K562 (cell line): ENCODE measurements around the gene DOLPP1. TPM values are rescaled to one million over a fixed set of nuclear protein-coding genes. Genes with fewer than 3 reads are reported as not detected.

Experiments used
- ATAC-seq: fragments of 200-7000 bp; cut with Tn5 transposase; 3 replicates; pipeline ENCODE4 v1.9.1; 2020; ENCODE audit warnings: moderate library complexity
- BruUV-seq: library from RNA; stranded (reverse); fragments of 400-500 nt; replicated peaks from 2 replicates; lab custom pipeline; 2021; lab: Mats Ljungman, UMichigan
- CTCF ChIA-PET: fragments of 300-600 bp; formaldehyde crosslinking; extraction: SDS; loops from one replicate; lab custom pipeline; 2021; ENCODE audit warnings: low intra/inter-chr PET ratio; lab: Yijun Ruan, JAX
- POLR2A ChIA-PET: fragments of 300-600, 350-650 bp; sonication (Branson Sonifier 250); formaldehyde crosslinking; extraction: SDS; loops from one replicate; lab custom pipeline; 2021; ENCODE audit warnings: antibody characterized with exemption, inconsistent platforms; lab: Yijun Ruan, JAX
- DNase-seq, 4 experiments: peaks; one replicate each; pipeline versions ENCODE4 v3.0.0 to v3.0.0-alpha.2; 2011 to 2018; ENCODE audit warnings: low spot score in 3 of 4, mixed read lengths in 3 of 4; ENCODE audit errors: extremely low read depth in 1 of 4
- FAIRE-seq: peaks from 2 replicates; lab custom pipeline; 2011; peaks lifted over from hg19 to GRCh38; lab: Jason Lieb, UNC
- H2AFZ ChIP-seq: 2 replicates; pipeline ENCODE4 v1.6.0; 2011; ENCODE audit warnings: low read depth, low read length, control low read depth, inconsistent platforms
- H3K27ac ChIP-seq: fragments of 200-600 bp; 3 replicates; pipeline ENCODE4 v1.8.0; 2011; ENCODE audit warnings: low read depth, mild to moderate bottlenecking, control low read depth, inconsistent platforms, low read length, moderate library complexity, mixed read lengths; ENCODE audit errors: extremely low read depth
- H3K27me3 ChIP-seq, 2 experiments: fragments of 300-600 bp in 1 of 2; 2 replicates in 1 of 2; 3 replicates in 1 of 2; pipeline versions ENCODE4 v1.6.0 to v1.8.0; 2011; ENCODE audit warnings: inconsistent platforms in 2 of 2, low read length in 2 of 2, mild to moderate bottlenecking in 1 of 2, mixed read lengths in 1 of 2, moderate library complexity in 1 of 2; ENCODE audit not compliant: control insufficient read depth in 2 of 2, insufficient read depth in 2 of 2
- H3K36me3 ChIP-seq: fragments of 300-600 bp; 3 replicates; pipeline ENCODE4 v1.8.0; 2011; ENCODE audit warnings: mild to moderate bottlenecking, low read length, inconsistent platforms; ENCODE audit not compliant: control insufficient read depth, insufficient read depth
- H3K4me1 ChIP-seq, 2 experiments: fragments of 200-600 bp in 1 of 2; replicated peaks in 1 of 2; 2 replicates in 1 of 2; 3 replicates in 1 of 2; pipeline versions ENCODE4 v1.5.1 to v1.8.0; 2011; ENCODE audit warnings: inconsistent platforms in 2 of 2, low read length in 2 of 2, mild to moderate bottlenecking in 1 of 2, mixed read lengths in 1 of 2, moderate library complexity in 1 of 2; ENCODE audit not compliant: control insufficient read depth in 2 of 2, insufficient read depth in 2 of 2
- H3K4me2 ChIP-seq: 2 replicates; pipeline ENCODE4 v1.6.1; 2011; ENCODE audit warnings: low read length, control low read depth, inconsistent platforms, mixed read lengths; ENCODE audit not compliant: insufficient read depth
- H3K4me3 ChIP-seq: fragments of 200-600 bp; sonication (generic), shearing (Covaris generic); 2 replicates; pipeline ENCODE4 v1.5.1; 2016; ENCODE audit warnings: control low read depth, inconsistent platforms
- H3K79me2 ChIP-seq: fragments of 200-600 bp; 3 replicates; pipeline ENCODE4 v1.8.0; 2011; ENCODE audit warnings: low read length, inconsistent platforms; ENCODE audit not compliant: control insufficient read depth, insufficient read depth
- H3K9ac ChIP-seq, 2 experiments: 2 replicates each; pipeline versions ENCODE4 v1.6.0 to v1.6.1; 2011; ENCODE audit warnings: low read depth in 2 of 2, low read length in 2 of 2, control low read depth in 1 of 2, inconsistent platforms in 1 of 2, mild to moderate bottlenecking in 1 of 2, mixed read lengths in 1 of 2; ENCODE audit not compliant: insufficient read depth in 1 of 2
- H3K9me1 ChIP-seq: one replicate; pipeline ENCODE4 v1.6.0; 2011; ENCODE audit warnings: inconsistent platforms, mild to moderate bottlenecking, low read length, moderate library complexity; ENCODE audit not compliant: control insufficient read depth, insufficient read depth
- H3K9me3 ChIP-seq: replicated peaks from 2 replicates; pipeline ENCODE4 v1.5.1; 2011; ENCODE audit warnings: low read depth, low read length, inconsistent platforms; ENCODE audit not compliant: control insufficient read depth, insufficient read depth
- H4K20me1 ChIP-seq: replicated peaks from 2 replicates; pipeline ENCODE4 v1.6.1; 2011; ENCODE audit warnings: low read length, inconsistent platforms, mixed read lengths; ENCODE audit not compliant: control insufficient read depth, insufficient read depth
- CBFA2T3 ChIP-seq: fragments of 450-650 bp; IDR thresholded peaks from 2 replicates; pipeline ENCODE4 v1.6.1; 2017
- CTBP1 ChIP-seq: fragments of 450-650 bp; IDR thresholded peaks from 2 replicates; pipeline ENCODE4 v1.6.1; 2016; ENCODE audit warnings: borderline replicate concordance
- EGR1 ChIP-seq: fragments of 450-650 bp; conservative IDR thresholded peaks from 2 replicates; pipeline ENCODE4 v1.6.1; 2017; ENCODE audit warnings: mild to moderate bottlenecking
- JUNB ChIP-seq: fragments of 450-650 bp; formaldehyde crosslinking; conservative IDR thresholded peaks from 2 replicates; pipeline ENCODE4 v1.4.0; 2020; ENCODE audit warnings: mild to moderate bottlenecking
- MAZ ChIP-seq, 2 experiments: fragments of 450-650 bp in 1 of 2; sonication (generic) in 1 of 2; formaldehyde crosslinking; IDR thresholded peaks in 1 of 2; conservative IDR thresholded peaks in 1 of 2; 2 replicates each; pipeline versions ENCODE4 v1.4.0 to v1.5.0; 2020; ENCODE audit warnings: mild to moderate bottlenecking in 1 of 2, missing genetic modification reagents in 1 of 2
- MTA3 ChIP-seq: fragments of 450-650 bp; formaldehyde crosslinking; IDR thresholded peaks from 2 replicates; pipeline ENCODE4 v1.6.1; 2017; ENCODE audit warnings: mild to moderate bottlenecking, borderline replicate concordance
- SIRT6 ChIP-seq: IDR thresholded peaks from one replicate; pipeline ENCODE4 v1.6.1; 2012; ENCODE audit warnings: low read depth, mild to moderate bottlenecking, control low read depth, inconsistent platforms, low read length, moderate library complexity
- SPI1 ChIP-seq: IDR thresholded peaks from 2 replicates; pipeline ENCODE4 v1.6.1; 2011; ENCODE audit warnings: low read depth, low read length, control low read depth, borderline replicate concordance
- TSC22D4 ChIP-seq: fragments of 450-650 bp; IDR thresholded peaks from 2 replicates; pipeline ENCODE4 v1.6.1; 2016; ENCODE audit warnings: missing genetic modification characterization, missing biosample characterization, control low read depth
- ZNF316 ChIP-seq: fragments of 450-650 bp; IDR thresholded peaks from 2 replicates; pipeline ENCODE4 v1.6.1; 2016
- WGBS: fragments of 100-300 bp; shearing (Covaris generic); methylation state at CpG from one replicate; pipeline ENCODE4 v1.1.6; 2016; ENCODE audit warnings: low coverage, mixed read lengths; ENCODE audit not compliant: insufficient coverage; ENCODE audit errors: missing lambda C conversion rate; 5-methylcytosine and 5-hydroxymethylcytosine counted together
- in situ Hi-C: fragments of 300-500 bp; cut with MboI; formaldehyde crosslinking; loops from 4 replicates; pipeline ENCODE4 v1.15.0; 2018; ENCODE audit warnings: inconsistent platforms, mixed read lengths
- intact Hi-C: fragments of 100-400 bp; cut with micrococcal nuclease; formaldehyde crosslinking; loops from 2 replicates; pipeline ENCODE4 v1.14.2; 2022
- polyA plus RNA-seq, 8 experiments: library from polyadenylated mRNA; depleted of rRNA in 4 of 8; stranded (reverse) in 5 of 8; unstranded in 3 of 8; fragments of >200 nt; fragmentation: Nextera tagmentation in 2 of 8; fragmentation: Illumina TruSeq in 1 of 8; extraction: Ambion mirVana in 2 of 8; extraction: Trizol in 1 of 8; gene quantifications; 2 replicates each; pipeline versions ENCODE4 v1.2.1 to v1.2.3, GENCODE V29; 2011 to 2014; ENCODE audit warnings: inconsistent platforms in 1 of 8, missing spikeins in 1 of 8
- total RNA-seq, 7 experiments: library from RNA; depleted of rRNA in 6 of 7; stranded (reverse); fragments of >200 nt in 6 of 7; fragmentation: Illumina TruSeq in 2 of 7; extraction: Trizol in 2 of 7; gene quantifications; 2 replicates each; pipeline versions ENCODE4 v1.2.1 to v1.2.3, GENCODE V29; 2011 to 2021; ENCODE audit warnings: low replicate concordance in 1 of 7

Gene DOLPP1
- total and polyA plus RNA-seq, 9 of the 15 experiments (the other 6 are each of a cell fraction or from before 2014, with no cell fraction given): 3.0 to 39.8 (median 30.5) TPM

GRCh38 chr9:129101279-129101678 is 20.4 kb downstream of the DOLPP1 start (continued):
- no peak for TF ChIP-seq TSC22D4
- TF ChIP-seq SPI1: no peak

- Histone ChIP-seq H3K4me1 (peaks cover 14 to 34% of the 10 kb centered on the region in 2 experiments), H3K4me2 (no peak overlapping the region), H3K9me3 (no peaks in the 10 kb centered on the region), H3K27me3 (no peaks in the 10 kb centered on the region), H3K9ac (peak overlapping the region in 1 of 2 experiments; percentile 72; a peak in 2 of 4 replicates), H3K79me2 (no peaks in the 10 kb centered on the region), H4K20me1 (no peaks in the 10 kb centered on the region), H3K27ac (no peak overlapping the region), H3K36me3 (no peaks in the 10 kb centered on the region)
- no TSS peak for BruUV-seq
- in situ Hi-C loops: no loop called here
- 27% methylated on average over 6 of the region's 13 CpGs for WGBS
- TF ChIP-seq MTA3 (0 out of 2 replicates have a peak, but pooled peaks have one; percentile 20), JUNB (no peak), ZNF316 (peak; percentile 56; the same call in 1 of the 2 replicates), CTBP1 (peak; percentile 12; the same call in 1 of the 2 replicates), CBFA2T3 (peak; percentile 9; the same call in 1 of the 2 replicates), SIRT6 (no peak), EGR1 (peak; percentile 84), MAZ (CRISPR knock-in tag; conservative IDR thresholded peaks at IDR 0.05 in 1 of 2, IDR thresholded peaks at IDR 0.05 in 1 of 2) (0 out of 4 replicates have a peak, but pooled peaks of 1 of the 2 experiments have one; percentile 16)
- TF ChIP-seq, all 486 proteins: peak for 6
- peak; percentile 35 to 81 (median 58) for DNase-seq
- Histone ChIP-seq H3K4me3 (no peak overlapping the region), H3K9me1 (peaks cover 3% of the 10 kb centered on the region), H2AFZ (no peak overlapping the region)
- ChIA-PET POLR2A (interaction anchor here (0.6 to 1.4 kb wide), 2 partner anchors 8 to 21 kb away, joined by 3 read pairs; partner anchors contain the start of genes CRAT and DOLPP1), CTCF (no interaction called here)
- intact Hi-C loops: no loop called here
- peak; percentile 52 for FAIRE-seq
- ATAC-seq: peak; percentile 57
These were observed 21.2 kb downstream of the DOLPP1 start for GRCh38 chr9:129102095-129102525.
